Hepatocyte (in vitro differentiated cells): Measurements from ENCODE around the gene WDR36. TPM values are rescaled to one million over a fixed set of nuclear protein-coding genes. Genes with fewer than 3 reads are reported as not detected.

Source experiments
- DNase-seq: peaks from one replicate; pipeline ENCODE4 v3.0.0-alpha.2; 2016; ENCODE audit warnings: low spot score
- H2AFZ ChIP-seq: fragments of 200-600 bp; sonication (generic); 2 replicates; pipeline ENCODE4 v1.6.0; 2016; ENCODE audit warnings: antibody characterized with exemption, mild to moderate bottlenecking
- H3K27ac ChIP-seq: fragments of 200-600 bp; sonication (generic); 2 replicates; pipeline ENCODE4 v1.5.1; 2016; ENCODE audit warnings: mild to moderate bottlenecking
- H3K27me3 ChIP-seq: fragments of 200-600 bp; sonication (generic); 2 replicates; pipeline ENCODE4 v1.6.1; 2016
- H3K36me3 ChIP-seq: fragments of 200-600 bp; sonication (generic); replicated peaks from 2 replicates; pipeline ENCODE4 v1.5.1; 2016; ENCODE audit warnings: low read depth; ENCODE audit not compliant: insufficient read depth
- H3K4me1 ChIP-seq: fragments of 200-600 bp; sonication (generic); 2 replicates; pipeline ENCODE4 v1.5.1; 2016; ENCODE audit warnings: mild to moderate bottlenecking, moderate library complexity; ENCODE audit not compliant: insufficient read depth
- H3K4me2 ChIP-seq: fragments of 200-600 bp; sonication (generic); 2 replicates; pipeline ENCODE4 v1.6.0; 2016
- H3K4me3 ChIP-seq: fragments of 200-600 bp; sonication (generic); 2 replicates; pipeline ENCODE4 v1.5.1; 2016; ENCODE audit warnings: mild to moderate bottlenecking
- H3K79me2 ChIP-seq: fragments of 200-600 bp; sonication (generic); 2 replicates; pipeline ENCODE4 v1.6.0; 2017; ENCODE audit warnings: mild to moderate bottlenecking
- H3K9me2 ChIP-seq: fragments of 200-600 bp; sonication (generic); replicated peaks from 2 replicates; pipeline ENCODE4 v1.6.0; 2017; ENCODE audit warnings: mild to moderate bottlenecking; ENCODE audit not compliant: insufficient read depth
- H3K9me3 ChIP-seq: fragments of 200-600 bp; sonication (generic); 2 replicates; pipeline ENCODE4 v1.5.1; 2016; ENCODE audit warnings: low read depth, mild to moderate bottlenecking
- H4K20me1 ChIP-seq: fragments of 200-600 bp; sonication (generic); 2 replicates; pipeline ENCODE4 v1.6.0; 2016; ENCODE audit warnings: mild to moderate bottlenecking; ENCODE audit not compliant: insufficient read depth, poor library complexity, severe bottlenecking
- CTCF ChIP-seq: fragments of 200-600 bp; sonication (generic); IDR thresholded peaks from 2 replicates; pipeline ENCODE4 v1.5.1; 2016; ENCODE audit warnings: antibody characterized with exemption, mild to moderate bottlenecking; ENCODE audit not compliant: poor library complexity
- EZH2 ChIP-seq: fragments of 200-600 bp; sonication (generic); IDR thresholded peaks from 2 replicates; pipeline ENCODE4 v1.6.1; 2016; ENCODE audit warnings: antibody characterized with exemption, mild to moderate bottlenecking, borderline replicate concordance
- EZH2phosphoT487 ChIP-seq: fragments of 200-600 bp; sonication (generic); IDR thresholded peaks from one replicate; pipeline ENCODE4 v1.6.1; 2018; ENCODE audit warnings: antibody characterized with exemption, mild to moderate bottlenecking, low read depth, moderate library complexity; ENCODE audit not compliant: unreplicated experiment, severe bottlenecking
- WGBS: methylation state at CpG from one replicate; pipeline ENCODE4 v1.1.6; 2016; ENCODE audit warnings: low lambda C conversion rate; ENCODE audit errors: missing lambda C conversion rate; 5-methylcytosine and 5-hydroxymethylcytosine counted together
- polyA plus RNA-seq: library from polyadenylated mRNA; unstranded; fragments of >200 nt; fragmentation: Nextera tagmentation; extraction: Ambion mirVana; gene quantifications from 2 replicates; pipeline ENCODE4 v1.2.1, GENCODE V29; 2016
- total RNA-seq: library from RNA; depleted of rRNA; stranded (reverse); fragments of >200 nt; gene quantifications from 2 replicates; pipeline ENCODE4 v1.2.3, GENCODE V29; 2014

The WDR36 gene
- total and polyA plus RNA-seq, 2 experiments from 2014 or later, result 9.1 to 28.7 TPM

GRCh38 chr5:111083323-111083722 is 8.8 kb upstream of the WDR36 start:
- no peak overlapping the region for H2AFZ ChIP-seq
- no peaks in the 10 kb centered on the region for H3K4me1 ChIP-seq
- no peak overlapping the region for H3K4me3 ChIP-seq
- H4K20me1 ChIP-seq, result no peaks in the 10 kb centered on the region
- WGBS, result 86% methylated on average over 7 of the region's 7 CpGs
- H3K4me2 ChIP-seq, result no peak overlapping the region
- no peaks in the 10 kb centered on the region for H3K79me2 ChIP-seq
- no peak for TF ChIP-seq EZH2
- TF ChIP-seq CTCF, result no peak
- no peak for TF ChIP-seq EZH2phosphoT487
- H3K36me3 ChIP-seq, result no peaks in the 10 kb centered on the region
- DNase-seq, result no peak
- H3K9me3 ChIP-seq, result no peaks in the 10 kb centered on the region
- peaks cover 12% of the 10 kb centered on the region for H3K27me3 ChIP-seq
- no peaks in the 10 kb centered on the region for H3K9me2 ChIP-seq
- no peak overlapping the region for H3K27ac ChIP-seq

- TF ChIP-seq EZH2 (no peak), EZH2phosphoT487 (no peak), CTCF (no peak)
- Histone ChIP-seq H3K9me2 (no peaks in the 10 kb centered on the region), H3K4me3 (no peak overlapping the region), H4K20me1 (no peaks in the 10 kb centered on the region), H3K27me3 (no peaks in the 10 kb centered on the region), H3K4me1 (peaks cover 13% of the 10 kb centered on the region), H3K4me2 (no peak overlapping the region), H3K79me2 (peaks cover 37% of the 10 kb centered on the region), H3K27ac (no peak overlapping the region), H2AFZ (no peak overlapping the region), H3K9me3 (no peaks in the 10 kb centered on the region), H3K36me3 (no peaks in the 10 kb centered on the region)
- DNase-seq, result no peak
- WGBS, result 96% methylated on average over 1 of the region's 1 CpG
These were observed 3.8 kb downstream of the WDR36 start for GRCh38 chr5:111095982-111096381.

- Histone ChIP-seq H3K27ac (no peak overlapping the region), H3K36me3 (peaks cover 3% of the 10 kb centered on the region), H3K9me2 (no peaks in the 10 kb centered on the region), H3K79me2 (peaks cover 20% of the 10 kb centered on the region), H3K4me3 (no peak overlapping the region), H2AFZ (no peak overlapping the region), H3K9me3 (no peaks in the 10 kb centered on the region), H3K27me3 (no peaks in the 10 kb centered on the region), H3K4me1 (peaks cover 2% of the 10 kb centered on the region), H4K20me1 (no peaks in the 10 kb centered on the region), H3K4me2 (no peak overlapping the region)
- no peak for DNase-seq
- TF ChIP-seq CTCF (no peak), EZH2 (no peak), EZH2phosphoT487 (no peak)
- 82% methylated on average over 1 of the region's 1 CpG for WGBS
These were observed 7.1 kb downstream of the WDR36 start for GRCh38 chr5:111099058-111099778.
